CD4-positive, alpha-beta T cell treated with Interleukin-15 for 4 hours (primary cell): ENCODE data around the gene LARP1B.
"Not testable (repeated sequence)": the region's sequence is repeated elsewhere in the genome, so short reads cannot be mapped to it uniquely, and the experiment has no call there.

Source experiments
- DNase-seq: peaks from one replicate; pipeline ENCODE4 v3.0.0-alpha.2; 2020; ENCODE audit warnings: low spot score

LARP1B gene

DNA sequence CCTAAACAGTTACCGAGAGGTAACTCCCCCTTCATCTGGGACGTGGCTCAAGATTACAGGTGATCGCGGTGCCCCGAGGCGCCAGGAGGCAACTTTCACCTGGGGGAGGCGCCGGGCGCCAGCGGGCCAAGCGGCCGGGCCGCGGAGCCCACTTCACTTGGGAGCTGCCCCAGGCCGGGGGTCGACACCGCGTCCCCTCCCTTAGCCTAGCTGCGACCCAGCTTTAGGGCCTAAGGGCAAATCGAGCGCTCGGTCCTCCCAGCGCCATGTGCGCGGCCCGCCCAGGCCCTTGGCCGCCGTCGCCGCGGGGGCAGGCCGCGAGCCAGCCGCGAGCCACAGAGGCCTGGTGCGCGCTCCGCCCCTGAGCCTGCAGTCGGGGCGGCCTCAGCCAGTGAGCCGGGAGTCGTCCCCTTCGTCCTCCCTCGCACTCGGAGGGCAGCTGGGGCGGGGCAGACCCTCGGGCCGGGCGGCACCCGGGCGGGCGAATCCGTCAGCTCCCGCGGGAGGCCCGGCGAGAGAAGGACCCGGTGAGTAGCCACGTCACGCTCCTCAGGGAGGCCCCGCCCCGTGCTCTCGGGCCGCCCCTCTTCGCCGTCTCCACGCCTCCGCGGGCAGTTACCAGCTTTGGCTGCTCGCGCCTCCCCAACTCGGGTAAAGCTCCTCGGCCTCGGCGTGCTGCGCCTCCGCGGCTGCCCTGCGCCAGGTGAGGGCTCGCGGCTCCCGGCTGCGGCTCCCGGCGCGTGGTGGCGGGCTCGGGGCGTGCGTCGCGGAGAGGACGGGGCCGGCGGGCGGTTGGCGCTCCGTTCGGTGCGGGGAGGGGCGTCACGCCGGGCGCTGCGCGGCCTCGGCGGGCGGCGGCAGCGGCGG, at the start of gene LARP1B:
Gene LARP1B, plus strand, starts transcription at position 614 of the 867 bp plus-strand sequence. CDS start 13,640 bp downstream, outside the sequence.
- peak; percentile 93 for DNase-seq

DNA sequence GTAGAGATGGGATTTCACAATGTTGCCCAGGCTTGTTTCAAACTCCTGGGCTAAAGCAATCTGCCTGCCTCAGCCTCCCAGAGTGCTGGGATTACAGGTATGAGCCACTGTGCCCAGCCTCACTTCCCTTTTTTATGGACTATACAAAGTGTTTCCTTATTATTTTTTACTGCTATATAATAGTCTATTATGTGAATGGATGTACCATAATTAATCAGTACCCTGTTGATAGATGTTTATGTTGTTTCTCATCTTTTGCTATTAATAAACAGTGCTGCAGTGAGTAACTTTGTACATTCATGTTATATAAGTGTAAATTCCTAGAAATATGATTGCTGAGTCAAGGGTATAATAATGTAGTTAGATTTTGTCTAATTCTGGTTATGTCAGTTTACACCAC, 35.8 kb upstream of the LARP1B start:
- no peak for DNase-seq

DNA sequence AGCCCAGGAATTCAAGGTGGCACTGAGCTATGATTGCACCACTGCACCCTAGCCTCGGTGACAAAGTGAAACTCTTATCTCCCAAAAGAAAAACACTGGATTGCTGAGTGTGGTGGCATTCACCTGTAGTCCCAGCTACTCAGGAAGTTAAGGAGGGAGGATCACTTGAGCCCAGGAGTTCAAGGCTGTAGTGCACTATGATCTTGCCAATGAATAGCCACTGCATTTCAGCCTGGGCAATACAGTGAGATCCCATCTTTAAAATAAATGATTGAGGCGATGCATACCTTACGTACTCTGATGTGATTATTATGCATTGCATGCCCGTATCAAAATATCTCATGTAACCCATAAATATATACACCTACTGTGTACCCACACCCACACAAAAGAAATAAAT, 31.2 kb upstream of the LARP1B start:
- DNase-seq = no peak

DNA sequence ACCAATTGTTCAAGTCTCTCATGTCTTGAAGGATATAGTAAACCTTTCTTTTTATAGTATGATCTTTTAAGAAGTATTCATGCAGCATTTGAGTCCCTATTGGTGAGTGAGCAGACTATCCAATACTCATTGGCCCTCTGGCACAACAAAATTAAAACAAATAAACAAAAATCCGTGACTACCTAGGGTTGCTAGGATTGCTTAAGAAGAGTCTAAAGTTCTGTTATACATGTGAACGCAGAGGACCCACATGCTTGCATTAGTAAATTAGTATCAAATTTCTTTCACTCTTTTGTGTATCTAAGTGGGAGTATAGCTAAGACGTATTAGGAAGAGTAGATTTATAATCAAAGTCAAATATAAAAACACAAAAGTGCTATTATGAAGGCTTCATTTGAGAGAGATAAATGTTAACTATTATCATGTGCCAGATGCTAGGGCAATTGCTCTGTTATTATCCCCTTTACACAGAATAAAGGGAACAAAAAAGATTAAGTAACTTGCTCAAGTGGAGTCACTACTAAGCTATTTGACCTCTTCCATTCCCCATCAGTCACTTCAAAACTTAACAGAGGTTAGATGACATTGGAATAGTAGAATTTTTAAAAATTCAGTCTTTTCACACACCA, 29.2 kb upstream of the LARP1B start:
- DNase-seq = no peak

DNA sequence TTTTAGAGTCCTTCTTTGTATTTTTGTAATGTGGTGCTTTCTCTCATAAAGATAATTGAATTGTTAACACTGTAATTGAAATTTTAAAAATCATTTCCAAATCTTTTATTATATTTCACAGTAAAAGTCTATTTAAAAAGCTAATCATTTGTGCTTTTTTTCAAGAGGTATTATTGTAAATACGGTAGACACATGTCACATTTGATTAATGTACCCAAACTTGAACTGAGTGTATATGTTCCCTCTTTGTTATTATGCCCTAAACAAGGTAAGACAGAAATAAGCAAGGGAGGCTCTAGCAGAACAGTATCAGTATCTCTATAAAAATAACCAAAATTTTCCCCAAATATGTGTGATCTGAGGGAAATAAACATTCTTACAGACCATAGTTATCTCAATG, 21.5 kb upstream of the LARP1B start:
- DNase-seq = no peak

DNA sequence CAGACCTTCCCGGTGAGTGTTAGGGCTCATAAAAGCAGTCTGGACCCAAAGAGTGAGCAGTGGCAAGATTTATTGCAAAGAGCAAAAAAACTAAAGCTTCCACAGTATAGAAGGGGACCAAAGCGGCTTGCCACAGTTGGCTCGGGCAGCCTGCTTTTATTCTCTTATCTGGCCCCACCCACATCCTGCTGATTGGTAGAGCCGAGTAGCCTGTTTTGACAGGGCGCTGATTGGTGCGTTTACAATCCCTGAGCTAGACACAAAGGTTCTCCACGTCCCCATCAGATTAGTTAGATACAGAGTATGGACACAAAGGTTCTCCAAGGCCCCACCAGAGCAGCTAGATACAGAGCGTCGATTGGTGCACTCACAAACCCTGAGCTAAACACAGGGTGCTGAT, 14.1 kb upstream of the LARP1B start:
- not testable (repeated sequence) for DNase-seq

DNA sequence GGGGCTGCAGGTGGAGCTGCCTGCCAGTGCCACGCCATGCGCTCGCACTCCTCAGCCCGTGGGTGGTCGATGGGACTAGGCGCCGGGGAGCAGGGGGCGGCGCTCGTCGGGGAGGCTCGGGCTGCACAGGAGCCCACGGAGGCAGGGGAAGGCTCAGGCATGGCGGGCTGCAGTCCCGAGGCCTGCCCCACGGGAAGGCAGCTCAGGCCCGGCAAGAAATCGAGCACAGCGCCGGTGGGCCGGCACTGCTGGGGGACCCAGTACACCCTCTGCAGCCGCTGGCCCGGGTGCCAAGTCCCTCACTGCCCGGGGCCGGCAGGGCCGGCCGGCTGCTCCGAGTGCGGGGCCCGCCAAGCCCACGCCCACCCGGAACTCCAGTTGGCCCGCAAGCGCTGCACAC, 13.6 kb upstream of the LARP1B start:
- DNase-seq = not testable (repeated sequence)

DNA sequence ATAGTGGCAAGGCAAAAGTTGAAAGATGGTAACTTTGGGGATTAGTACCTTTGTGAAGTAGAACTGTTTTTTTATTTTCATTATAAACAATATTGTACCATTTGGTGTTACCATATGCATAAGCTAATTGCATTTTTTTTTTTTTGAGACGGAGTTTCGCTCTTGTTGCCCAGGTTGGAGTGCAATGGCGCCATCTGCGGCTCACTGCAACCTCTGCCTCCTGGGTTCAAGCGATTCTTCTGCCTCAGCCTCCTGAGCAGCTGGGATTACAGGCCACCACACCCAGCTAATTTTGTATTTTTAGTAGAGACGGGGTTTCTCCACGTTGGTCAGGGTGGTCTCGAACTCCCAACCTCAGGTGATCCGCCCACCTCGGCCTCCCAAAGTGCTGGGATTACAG, 9.9 kb upstream of the LARP1B start:
- DNase-seq = not testable (repeated sequence)

DNA sequence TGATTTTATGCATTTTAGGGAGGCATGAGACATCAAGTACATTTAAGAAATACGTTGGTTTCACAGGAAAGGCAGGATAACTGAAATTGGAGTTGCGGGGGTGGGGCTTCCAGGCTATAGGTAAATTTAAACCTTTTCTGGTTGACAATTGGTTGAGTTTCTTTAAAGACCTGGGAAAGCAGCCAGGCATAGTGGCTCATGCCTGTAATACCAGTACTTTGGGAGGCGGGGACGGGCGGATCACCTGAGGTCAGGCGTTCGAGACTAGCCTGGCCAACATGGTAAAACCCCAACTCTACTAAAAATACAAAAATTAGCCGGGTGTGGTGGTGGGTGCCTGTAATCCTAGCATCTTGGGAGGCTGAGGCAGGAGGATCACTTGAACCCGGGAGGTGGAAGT, 6.2 kb upstream of the LARP1B start:
- DNase-seq = not testable (repeated sequence)

DNA sequence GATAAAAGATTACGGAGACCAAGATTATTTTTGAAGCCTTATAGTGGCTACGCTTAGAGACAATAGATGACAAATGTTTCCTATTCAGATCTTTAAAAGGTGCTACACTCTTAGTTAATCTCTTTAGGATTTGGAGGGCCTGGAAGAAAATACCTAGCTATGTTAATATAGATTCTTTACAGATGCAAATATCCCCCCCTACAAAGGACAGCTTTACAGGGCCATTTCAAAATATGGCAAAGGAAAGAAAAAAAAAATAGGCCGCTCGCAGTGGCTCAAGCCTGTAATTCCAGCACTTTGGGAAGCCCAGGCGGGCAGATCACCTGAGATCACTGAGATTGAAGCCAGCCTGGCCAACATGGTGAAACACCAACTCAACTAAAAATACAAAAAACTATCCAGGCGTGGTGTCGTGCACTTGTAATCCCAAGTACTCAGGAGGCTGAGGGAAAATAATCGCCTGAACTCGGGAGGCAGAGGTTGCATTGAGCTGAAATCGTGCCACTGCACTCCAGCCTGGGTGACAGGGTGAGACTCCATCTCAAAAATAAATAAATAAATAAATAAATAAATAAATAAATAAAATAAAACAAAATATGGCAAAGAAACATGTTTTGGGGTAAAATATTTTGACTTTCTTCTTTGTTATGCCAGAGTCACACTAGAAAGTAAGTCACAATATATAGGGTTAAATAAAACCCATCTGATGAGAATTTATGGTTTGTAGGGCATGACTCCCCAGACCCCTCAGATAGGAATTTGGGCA, 5.5 kb upstream of the LARP1B start:
- not testable (repeated sequence) for DNase-seq

DNA sequence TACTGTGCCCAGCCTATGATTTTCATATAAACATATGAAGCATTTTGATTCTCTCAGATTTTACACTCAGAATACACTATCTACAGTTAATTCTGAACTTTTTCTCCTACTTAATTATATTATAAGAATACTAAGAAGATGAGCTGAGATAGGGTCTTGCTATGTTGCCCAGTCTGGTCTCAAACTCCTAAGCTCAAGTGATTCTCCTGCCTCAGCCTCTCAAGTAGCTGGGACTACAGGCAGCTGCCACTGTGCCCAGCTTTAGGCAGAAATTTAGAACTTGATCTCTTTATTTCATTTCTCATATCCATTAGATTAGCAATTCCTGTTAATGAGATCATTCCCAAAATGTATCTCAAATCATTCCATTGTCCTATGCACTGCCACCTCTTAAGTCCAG, 4.7 kb upstream of the LARP1B start:
- no peak for DNase-seq

DNA sequence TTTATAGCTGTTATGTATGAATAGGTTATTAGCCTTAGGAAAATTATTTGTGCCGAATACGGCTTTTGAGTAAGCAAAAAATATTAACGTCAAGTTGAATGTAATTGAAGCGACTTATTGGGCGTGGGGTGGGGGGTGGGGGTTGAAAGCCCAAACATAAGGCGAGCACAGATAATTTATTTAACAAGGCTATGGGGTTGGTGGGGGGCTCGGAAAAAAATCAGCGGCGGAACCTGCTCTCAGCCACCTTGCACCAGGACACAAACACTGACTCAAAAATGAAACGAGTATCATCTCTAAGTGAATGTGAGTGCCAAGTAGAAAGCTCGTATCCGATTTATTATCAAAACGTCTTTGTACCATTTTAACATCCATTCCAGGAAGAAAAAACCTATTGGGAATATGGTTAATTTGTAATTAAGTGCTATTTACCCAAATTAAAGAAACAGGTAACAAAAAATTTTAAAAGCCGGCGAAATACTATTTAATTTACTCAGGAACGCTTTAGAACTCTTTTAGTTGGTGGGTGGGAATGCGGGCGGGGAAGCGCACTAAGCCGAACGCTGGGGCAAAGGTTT, 902 bp upstream of the LARP1B start:
- no peak for DNase-seq

DNA sequence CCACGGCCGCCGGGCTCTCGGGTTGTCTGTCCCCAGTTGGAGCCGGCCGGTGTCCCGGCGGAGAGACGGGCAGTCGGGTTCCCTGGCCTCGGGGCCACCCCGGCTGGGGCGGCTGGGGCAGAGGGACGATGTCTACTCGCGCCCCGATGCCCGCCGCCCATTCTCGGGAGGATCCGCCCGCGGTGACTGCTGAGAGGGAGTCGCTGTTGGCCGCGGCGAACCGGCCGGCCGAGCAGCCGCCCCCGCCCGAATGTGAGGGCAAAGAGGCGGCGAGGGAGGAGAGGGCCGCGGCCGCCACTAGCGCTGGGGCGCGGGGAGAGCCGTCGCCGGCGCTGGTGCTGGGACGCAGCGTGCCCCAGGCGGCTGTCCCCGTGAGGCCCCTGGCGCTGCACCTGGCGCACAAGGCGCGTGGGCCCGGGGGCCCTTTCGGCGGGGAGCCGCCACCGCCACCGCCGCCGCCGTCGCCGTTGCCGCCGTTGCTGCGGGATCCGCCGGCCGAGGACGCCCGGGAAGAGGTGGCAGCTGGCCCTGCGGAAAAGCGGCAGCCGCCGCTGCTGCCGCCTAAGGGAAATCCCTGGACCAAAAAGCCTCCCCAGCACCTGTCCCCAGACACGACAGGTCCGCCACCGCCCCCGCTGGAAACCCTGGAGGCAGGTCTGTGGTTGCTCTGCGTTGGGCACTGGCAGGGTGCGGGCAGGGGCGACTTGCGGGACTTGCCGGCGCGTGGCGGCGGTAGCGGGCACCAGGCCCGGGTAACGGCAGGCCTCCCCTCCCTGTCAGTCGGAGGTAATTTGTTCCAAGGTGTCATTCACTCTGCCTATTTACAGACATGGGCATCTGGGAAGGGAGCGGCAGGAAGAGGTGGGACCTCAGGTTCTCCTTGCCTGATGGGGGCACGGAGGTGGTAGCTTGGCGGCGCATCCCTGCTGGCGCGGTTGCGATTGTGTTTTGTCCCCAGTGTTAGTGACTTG, 739 bp downstream of the LARP1B start:
- DNase-seq = peak; percentile 44

DNA sequence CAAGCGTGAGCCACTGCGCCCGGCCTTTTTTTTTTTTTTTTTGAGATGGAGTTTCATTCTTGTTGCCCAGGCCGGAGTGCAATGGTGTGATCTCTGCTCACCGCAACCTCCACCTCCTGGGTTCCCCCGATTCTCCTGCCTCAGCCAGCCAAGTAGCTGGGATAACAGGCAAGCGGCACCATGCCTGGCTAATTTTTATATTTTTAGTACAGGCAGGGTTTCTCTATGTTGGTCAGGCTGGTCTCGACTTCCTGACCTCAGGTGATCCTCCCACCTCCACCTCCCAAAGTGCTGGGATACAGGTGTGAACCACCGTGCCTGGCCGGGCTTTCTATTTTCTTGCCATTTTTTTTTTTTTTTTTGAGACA, 5.3 kb downstream of the LARP1B start:
- DNase-seq = not testable (repeated sequence)

DNA sequence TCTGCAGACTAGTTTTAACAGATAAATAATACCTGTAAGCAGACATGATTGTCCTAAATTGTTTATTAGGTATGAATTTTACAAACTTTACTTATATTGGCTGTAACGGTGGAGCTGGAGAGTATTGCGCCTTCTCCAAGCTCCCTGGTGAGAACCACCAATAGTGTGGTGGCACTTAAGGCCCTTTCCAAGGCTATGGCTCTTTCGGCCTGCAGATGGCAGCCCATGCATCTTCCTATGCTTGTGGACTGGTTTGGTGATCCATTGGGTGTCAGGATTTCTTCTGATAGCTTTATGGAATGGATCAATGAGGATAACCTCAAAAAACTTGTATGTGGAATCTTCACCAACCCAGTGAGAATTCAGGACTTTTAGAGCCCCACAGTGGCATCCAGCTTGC, 7.8 kb downstream of the LARP1B start:
- no peak for DNase-seq

DNA sequence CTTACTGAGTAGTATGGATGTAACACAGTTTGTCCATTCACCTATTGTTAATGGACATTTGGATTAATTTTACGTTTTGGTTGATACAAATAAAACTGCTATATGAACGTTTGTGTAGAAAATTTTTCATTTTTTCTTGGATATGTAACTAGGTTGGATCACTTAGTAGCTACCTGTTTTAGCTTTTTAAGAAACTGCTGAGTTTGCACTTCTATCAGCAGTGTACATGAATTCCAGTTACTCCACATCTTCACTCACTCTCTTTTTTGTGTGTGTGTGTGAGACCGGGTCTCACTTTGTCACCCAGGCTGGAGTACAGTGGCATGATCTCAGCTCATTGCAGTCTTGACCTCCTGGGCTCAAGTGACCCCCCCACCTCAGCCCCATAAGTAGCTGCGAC, 15.4 kb downstream of the LARP1B start:
- no peak for DNase-seq

DNA sequence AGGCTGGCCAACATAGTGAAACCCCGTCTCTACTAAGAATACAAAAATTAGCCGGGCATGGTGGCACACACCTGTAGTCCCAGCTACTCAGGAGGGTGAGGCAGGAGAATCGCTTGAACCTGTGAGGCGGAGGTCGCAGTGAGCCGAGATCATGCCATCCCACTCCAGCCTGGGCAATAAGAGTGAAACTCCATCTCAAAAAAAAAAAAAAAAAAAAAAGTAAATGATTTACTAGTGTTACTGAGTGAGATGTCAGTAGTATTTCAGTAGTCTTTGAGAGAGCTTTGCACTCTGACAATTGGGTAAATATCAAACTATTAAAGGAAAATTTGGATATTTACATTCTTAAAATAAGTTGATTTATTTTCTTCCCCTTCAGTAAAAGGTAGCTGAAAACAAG, 34.2 kb downstream of the LARP1B start:
- not testable (repeated sequence) for DNase-seq

DNA sequence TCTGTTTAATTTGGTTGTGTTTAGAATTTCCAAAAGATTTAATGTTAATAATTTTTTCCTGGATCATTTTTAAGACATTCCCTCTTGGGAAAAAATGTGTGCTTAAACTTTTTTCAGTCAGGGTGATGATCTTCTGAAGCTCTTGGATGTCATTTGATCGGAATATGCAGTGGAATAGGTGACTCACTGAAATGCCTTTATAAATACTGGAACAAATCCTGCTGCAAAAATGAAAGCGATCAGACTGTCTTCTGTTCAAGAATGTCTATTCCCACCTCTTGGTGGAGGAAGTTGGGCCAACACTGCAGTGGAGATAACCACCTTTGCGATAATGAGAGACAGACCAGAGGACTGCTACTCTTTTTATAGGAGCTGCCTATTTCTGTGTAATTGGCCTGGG, 46.7 kb downstream of the LARP1B start:
- no peak for DNase-seq

DNA sequence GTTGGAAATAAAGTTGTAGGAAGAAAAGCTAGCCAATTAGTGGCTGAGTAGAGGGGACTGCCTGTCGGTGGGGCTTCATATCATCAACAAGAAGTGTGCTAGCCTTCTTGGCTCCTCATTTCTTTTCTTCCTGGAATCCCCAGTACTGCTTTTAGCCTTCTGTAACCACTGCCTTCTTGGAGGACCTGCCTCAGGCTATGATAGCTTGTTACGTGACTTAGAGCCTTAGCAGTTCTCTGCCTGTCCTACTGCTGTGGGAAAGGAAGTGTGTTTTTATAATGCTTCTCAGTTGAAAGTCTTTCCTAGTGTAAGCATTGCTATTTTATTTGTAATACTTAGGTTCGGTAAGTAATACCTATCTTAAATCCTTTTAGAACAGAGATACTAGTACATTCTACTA, 61.9 kb downstream of the LARP1B start:
- DNase-seq = no peak

DNA sequence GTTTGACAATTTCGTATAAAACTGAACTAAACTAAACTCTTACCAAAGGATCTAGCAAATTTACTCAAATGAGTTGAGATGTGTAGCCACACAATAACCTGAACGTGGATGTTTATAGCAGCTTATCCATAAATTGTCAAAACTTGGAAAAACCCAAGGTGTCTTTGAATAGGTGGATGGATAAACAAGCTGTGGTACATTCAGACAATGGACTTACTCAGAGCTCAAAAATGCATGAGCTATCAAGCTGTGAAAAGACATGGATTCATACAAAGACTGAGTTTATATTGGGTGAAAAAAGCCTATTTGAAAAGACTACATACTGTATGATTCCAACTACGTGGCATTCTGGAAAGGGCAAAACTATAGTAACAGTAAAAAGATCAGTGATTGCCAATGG, 69.5 kb downstream of the LARP1B start:
- DNase-seq = no peak

DNA sequence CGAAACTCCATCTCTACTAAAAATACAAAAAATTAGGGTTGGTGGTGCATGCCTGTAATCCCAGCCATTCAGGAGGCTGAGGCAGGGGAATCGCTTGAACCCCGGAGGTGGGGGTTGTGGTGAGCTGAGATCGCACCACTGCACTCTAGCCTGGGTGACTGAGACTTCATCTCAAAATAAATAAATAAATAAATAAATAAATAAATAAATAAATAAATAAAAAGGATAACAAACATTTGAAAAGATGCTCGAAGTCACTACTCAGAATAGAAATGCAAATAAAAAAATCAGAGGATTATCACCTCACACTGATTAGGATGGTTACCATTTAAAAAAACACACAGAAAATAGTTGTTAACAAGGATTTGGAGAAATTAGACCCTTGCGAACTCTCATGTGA, 73.8 kb downstream of the LARP1B start:
- no peak for DNase-seq
